Stimulated activated naive CD8-positive, alpha-beta T cell treated with anti-CD3 and anti-CD28 coated beads, Interleukin-15, amount 100 ng/mL, for 72 hours (primary cell): ENCODE data around the gene TRIM56.
"Not testable (repeated sequence)": the region's sequence is repeated elsewhere in the genome, so short reads cannot be mapped to it uniquely, and the experiment has no call there.

ENCODE experiments used
- ATAC-seq: fragments of 150-1000 bp; cut with Tn5 transposase; 2 replicates; pipeline ENCODE4 v1.10.0; 2021; ENCODE audit warnings: mild to moderate bottlenecking, moderate library complexity
- DNase-seq, 2 donors: peaks; one replicate each; pipeline ENCODE4 v3.0.0; 2021 to 2022
- H3K27ac Mint-ChIP-seq, 2 donors: one replicate each; pipeline ENCODE4 v1.8.0; 2022; ENCODE audit warnings: mild to moderate bottlenecking in 2 of 2, mixed read lengths in 2 of 2, moderate library complexity in 2 of 2
- H3K27me3 Mint-ChIP-seq: one replicate; pipeline ENCODE4 v1.8.0; 2022; ENCODE audit warnings: mixed read lengths
- H3K4me1 Mint-ChIP-seq: one replicate; pipeline ENCODE4 v1.8.0; 2022; ENCODE audit warnings: mild to moderate bottlenecking, mixed read lengths
- H3K4me3 Mint-ChIP-seq, 2 donors: one replicate each; pipeline ENCODE4 v1.8.0; 2022; ENCODE audit warnings: mild to moderate bottlenecking in 2 of 2, mixed read lengths in 2 of 2, moderate library complexity in 1 of 2
- H3K9me3 Mint-ChIP-seq, 2 donors: one replicate each; pipeline ENCODE4 v1.8.0; 2022; ENCODE audit warnings: mixed read lengths in 2 of 2

Gene TRIM56

GRCh38 chr7:101129603-101130117, 44.4 kb downstream of the TRIM56 start:
- Mint-ChIP-seq H3K9me3 (no peaks in the 10 kb centered on the region), H3K4me3 (no peak overlapping the region), H3K4me1 (peaks cover 50% of the 10 kb centered on the region), H3K27me3 (peaks cover 91% of the 10 kb centered on the region), H3K27ac (no peak overlapping the region)
- DNase-seq (no peak), ATAC-seq (no peak)

GRCh38 chr7:101132626-101133600, 47.6 kb downstream of the TRIM56 start:
- not testable (repeated sequence) for H3K27ac Mint-ChIP-seq, DNase-seq, ATAC-seq, H3K9me3 Mint-ChIP-seq, H3K4me3 Mint-ChIP-seq
- Mint-ChIP-seq H3K27me3 (peaks cover 84% of the 10 kb centered on the region), H3K4me1 (peaks cover 40% of the 10 kb centered on the region)

- Mint-ChIP-seq H3K27me3 (peaks cover 76% of the 10 kb centered on the region), H3K27ac (no peak overlapping the region)
Observed at GRCh38 chr7:101133621-101134398, 48.5 kb downstream of the TRIM56 start.

GRCh38 chr7:101134399-101134980, 49.2 kb downstream of the TRIM56 start:
- Mint-ChIP-seq H3K9me3 (no peaks in the 10 kb centered on the region), H3K27me3 (peaks cover 70% of the 10 kb centered on the region), H3K27ac (no peak overlapping the region), H3K4me3 (no peak overlapping the region), H3K4me1 (peaks cover 47% of the 10 kb centered on the region)
- no peak for ATAC-seq
- no peak for DNase-seq

More at GRCh38 chr7:101133621-101134398, 48.5 kb downstream of the TRIM56 start:
- Mint-ChIP-seq H3K4me3 (no peak overlapping the region), H3K9me3 (no peaks in the 10 kb centered on the region), H3K4me1 (peaks cover 43% of the 10 kb centered on the region)
- no peak for ATAC-seq
- DNase-seq = no peak

GRCh38 chr7:101137651-101138212, 52.5 kb downstream of the TRIM56 start:
- peak overlapping the region; percentile 78 to 93 for H3K27ac Mint-ChIP-seq
- DNase-seq = no peak
- H3K4me3 Mint-ChIP-seq = peak overlapping the region; percentile 60 to 66
- H3K4me1 Mint-ChIP-seq = peaks cover 69% of the 10 kb centered on the region
- no peaks in the 10 kb centered on the region for H3K9me3 Mint-ChIP-seq
- peaks cover 44% of the 10 kb centered on the region for H3K27me3 Mint-ChIP-seq
- no peak for ATAC-seq

GRCh38 chr7:101138213-101138870, 53.1 kb downstream of the TRIM56 start:
- DNase-seq = peak; percentile 72 to 87
- peak; percentile 97 for ATAC-seq
- H3K27ac Mint-ChIP-seq = peak overlapping the region; percentile 81 to 93
- H3K4me3 Mint-ChIP-seq = peak overlapping the region; percentile 60 to 66
- peaks cover 73% of the 10 kb centered on the region for H3K4me1 Mint-ChIP-seq
- H3K27me3 Mint-ChIP-seq = peaks cover 45% of the 10 kb centered on the region
- H3K9me3 Mint-ChIP-seq = no peaks in the 10 kb centered on the region

GRCh38 chr7:101140339-101140699, 55.0 kb downstream of the TRIM56 start:
- peaks cover 45% of the 10 kb centered on the region for H3K27me3 Mint-ChIP-seq
- ATAC-seq (no peak), DNase-seq (no peak)
- no peaks in the 10 kb centered on the region for H3K9me3 Mint-ChIP-seq
- no peak overlapping the region for H3K4me3 Mint-ChIP-seq
- H3K27ac Mint-ChIP-seq = no peak overlapping the region
- peaks cover 63% of the 10 kb centered on the region for H3K4me1 Mint-ChIP-seq

- Mint-ChIP-seq H3K4me3 (peak overlapping the region in 1 of 2 donors; percentile 24), H3K4me1 (peaks cover 61% of the 10 kb centered on the region), H3K9me3 (no peaks in the 10 kb centered on the region), H3K27ac (peak overlapping the region in 1 of 2 donors; percentile 59), H3K27me3 (peaks cover 46% of the 10 kb centered on the region)
- ATAC-seq (peak; percentile 35), DNase-seq (no peak)
Observed at GRCh38 chr7:101140746-101141382, 55.6 kb downstream of the TRIM56 start.
